Measurements from ENCODE around the gene PTPRS. TPM values are rescaled to one million over a fixed set of nuclear protein-coding genes. Genes with fewer than 3 reads are reported as not detected.

PTPRS gene
- polyA plus RNA-seq, 3 donors = 0.03 TPM; not detected in 2

DNA sequence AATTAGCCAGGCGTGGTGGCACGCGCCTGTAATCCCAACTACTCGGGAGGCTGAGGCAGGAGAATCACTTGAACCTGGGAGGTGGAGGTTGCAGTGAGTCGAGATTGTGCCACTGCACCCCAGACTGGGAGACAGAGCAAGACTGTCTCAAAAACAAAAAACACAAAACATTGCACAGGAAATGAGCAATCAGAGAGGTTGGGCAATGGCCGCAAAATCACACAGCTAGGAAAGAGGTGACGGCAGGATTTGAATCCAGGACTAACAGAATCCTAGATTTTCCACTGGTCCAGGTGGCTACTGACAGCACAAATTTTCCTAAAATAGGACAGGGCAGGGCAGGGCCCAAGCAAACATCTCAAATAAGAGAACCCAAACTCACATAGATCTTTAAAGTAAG, 23.3 kb downstream of the PTPRS start:
- Mint-ChIP-seq H3K36me3 (no peaks in the 10 kb centered on the region), H3K27me3 (ENCODE audit: low read depth in 3 of 3) (peaks cover 14 to 30% (median 24%) of the 10 kb centered on the region in 3 donors), H3K4me1 (no peaks in the 10 kb centered on the region), H3K9me3 (peaks cover 0 to 3% (median 0%) of the 10 kb centered on the region in 7 donors), H3K27ac (no peak overlapping the region), H3K4me3 (no peak overlapping the region)
- DNase-seq = no peak
- no peak overlapping the region for H3K4me2 ChIP-seq (replicated peaks; ENCODE audit: extremely low read depth, low read length, poor library complexity, severe bottlenecking)
- no peaks in the 10 kb centered on the region for H3K79me2 ChIP-seq (ENCODE audit: insufficient read depth, low read length)
- no peak overlapping the region for H3K27ac ChIP-seq (ENCODE audit: low read depth in 1 of 2, low read length in 2 of 2)
- no peaks in the 10 kb centered on the region for H4K20me1 ChIP-seq (ENCODE audit: insufficient read depth, low read length)
- no peak overlapping the region for H2AFZ ChIP-seq (ENCODE audit: insufficient read depth, low read depth, low read length, poor library complexity, severe bottlenecking)
- 100% methylated on average over 2 of the region's 7 CpGs for WGBS (ENCODE audit: insufficient coverage)
- peaks cover 0 to 15% of the 10 kb centered on the region in 2 donors for H3K27me3 ChIP-seq (ENCODE audit: control insufficient read depth in 2 of 2, insufficient read depth in 2 of 2, low read length in 2 of 2)
- no peaks in the 10 kb centered on the region for H3K4me1 ChIP-seq (ENCODE audit: control insufficient read depth in 1 of 2, insufficient read depth in 2 of 2, low read length in 2 of 2)
- intact Hi-C loops (cut with micrococcal nuclease) = no loop called here
- TF ChIP-seq, protein P1, sequence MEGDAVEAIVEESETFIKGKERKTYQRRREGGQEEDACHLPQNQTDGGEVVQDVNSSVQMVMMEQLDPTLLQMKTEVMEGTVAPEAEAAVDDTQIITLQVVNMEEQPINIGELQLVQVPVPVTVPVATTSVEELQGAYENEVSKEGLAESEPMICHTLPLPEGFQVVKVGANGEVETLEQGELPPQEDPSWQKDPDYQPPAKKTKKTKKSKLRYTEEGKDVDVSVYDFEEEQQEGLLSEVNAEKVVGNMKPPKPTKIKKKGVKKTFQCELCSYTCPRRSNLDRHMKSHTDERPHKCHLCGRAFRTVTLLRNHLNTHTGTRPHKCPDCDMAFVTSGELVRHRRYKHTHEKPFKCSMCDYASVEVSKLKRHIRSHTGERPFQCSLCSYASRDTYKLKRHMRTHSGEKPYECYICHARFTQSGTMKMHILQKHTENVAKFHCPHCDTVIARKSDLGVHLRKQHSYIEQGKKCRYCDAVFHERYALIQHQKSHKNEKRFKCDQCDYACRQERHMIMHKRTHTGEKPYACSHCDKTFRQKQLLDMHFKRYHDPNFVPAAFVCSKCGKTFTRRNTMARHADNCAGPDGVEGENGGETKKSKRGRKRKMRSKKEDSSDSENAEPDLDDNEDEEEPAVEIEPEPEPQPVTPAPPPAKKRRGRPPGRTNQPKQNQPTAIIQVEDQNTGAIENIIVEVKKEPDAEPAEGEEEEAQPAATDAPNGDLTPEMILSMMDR (IDR thresholded peaks at IDR 0.05) = no peak
- no peak overlapping the region for H3K4me3 ChIP-seq (replicated peaks in 1 of 3; ENCODE audit: low read depth in 2 of 3, low read length in 3 of 3)
- H3K36me3 ChIP-seq (replicated peaks in 1 of 2; ENCODE audit: control insufficient read depth in 1 of 2, insufficient read depth in 2 of 2, low read length in 2 of 2) = no peaks in the 10 kb centered on the region
- H3K9me3 ChIP-seq (replicated peaks in 1 of 2; ENCODE audit: control insufficient read depth in 1 of 2, insufficient read depth in 1 of 2, low read length in 2 of 2) = no peaks in the 10 kb centered on the region
- no peak overlapping the region for H3K9ac ChIP-seq (ENCODE audit: insufficient read depth, low read length, poor library complexity, severe bottlenecking)

DNA sequence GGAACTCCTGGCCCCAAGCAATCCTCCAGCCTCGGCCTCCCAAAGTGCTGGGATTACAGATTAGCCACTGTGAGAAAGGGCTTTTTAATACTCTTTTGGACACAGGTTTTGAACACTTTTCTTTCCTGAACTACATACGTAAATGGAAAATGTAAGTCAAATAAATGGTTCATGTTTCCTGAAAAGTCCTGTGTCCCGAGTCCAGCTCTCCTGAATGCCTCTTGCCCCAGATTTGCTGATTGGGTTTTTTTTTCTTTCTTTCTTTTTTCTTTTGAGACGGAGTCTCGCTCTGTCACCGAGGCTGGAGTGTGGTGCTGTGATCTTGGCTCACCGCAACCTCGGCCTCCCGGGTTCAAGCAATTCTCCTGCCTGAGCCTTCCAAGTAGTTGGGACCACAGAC, 24.5 kb downstream of the PTPRS start:
- peaks cover 5 to 22% (median 20%) of the 10 kb centered on the region in 3 donors for H3K27me3 Mint-ChIP-seq (ENCODE audit: low read depth in 3 of 3)
- no peak overlapping the region for H3K4me3 ChIP-seq (replicated peaks in 1 of 3; ENCODE audit: low read depth in 2 of 3, low read length in 3 of 3)
- no peak overlapping the region for H2AFZ ChIP-seq (ENCODE audit: insufficient read depth, low read depth, low read length, poor library complexity, severe bottlenecking)
- DNase-seq = no peak
- H3K9me3 ChIP-seq (replicated peaks in 1 of 2; ENCODE audit: control insufficient read depth in 1 of 2, insufficient read depth in 1 of 2, low read length in 2 of 2) = no peaks in the 10 kb centered on the region
- no peaks in the 10 kb centered on the region for H4K20me1 ChIP-seq (ENCODE audit: insufficient read depth, low read length)
- TF ChIP-seq, protein P1 (IDR thresholded peaks at IDR 0.05) = no peak
- no peaks in the 10 kb centered on the region for H3K36me3 Mint-ChIP-seq
- H3K4me2 ChIP-seq (replicated peaks; ENCODE audit: extremely low read depth, low read length, poor library complexity, severe bottlenecking) = no peak overlapping the region
- H3K27ac ChIP-seq (ENCODE audit: low read depth in 1 of 2, low read length in 2 of 2) = no peak overlapping the region
- H3K4me1 ChIP-seq (ENCODE audit: control insufficient read depth in 1 of 2, insufficient read depth in 2 of 2, low read length in 2 of 2) = no peaks in the 10 kb centered on the region
- H3K36me3 ChIP-seq (replicated peaks in 1 of 2; ENCODE audit: control insufficient read depth in 1 of 2, insufficient read depth in 2 of 2, low read length in 2 of 2) = no peaks in the 10 kb centered on the region
- H3K4me3 Mint-ChIP-seq = no peak overlapping the region
- no peak overlapping the region for H3K27ac Mint-ChIP-seq
- WGBS (ENCODE audit: insufficient coverage) = 50% methylated on average over 1 of the region's 9 CpGs
- intact Hi-C loops (cut with micrococcal nuclease) = no loop called here
- peaks cover 0 to 8% (median 2%) of the 10 kb centered on the region in 7 donors for H3K9me3 Mint-ChIP-seq
- H3K4me1 Mint-ChIP-seq = no peaks in the 10 kb centered on the region
- H3K9ac ChIP-seq (ENCODE audit: insufficient read depth, low read length, poor library complexity, severe bottlenecking) = no peak overlapping the region
- peaks cover 0 to 6% of the 10 kb centered on the region in 2 donors for H3K27me3 ChIP-seq (ENCODE audit: control insufficient read depth in 2 of 2, insufficient read depth in 2 of 2, low read length in 2 of 2)
- H3K79me2 ChIP-seq (ENCODE audit: insufficient read depth, low read length) = no peaks in the 10 kb centered on the region
